Epithelial cell of proximal tubule (primary cell): ENCODE data around the gene KNSTRN. TPM values are rescaled to one million over a fixed set of nuclear protein-coding genes. Genes with fewer than 3 reads are reported as not detected.

Source experiments
- DNase-seq: peaks from one replicate; pipeline ENCODE4 v3.0.0-alpha.2; 2011; ENCODE audit warnings: low read depth
- H3K4me3 ChIP-seq: 2 replicates; pipeline ENCODE4 v1.5.1; 2011; ENCODE audit warnings: low read depth, mild to moderate bottlenecking, low read length
- total RNA-seq: library from RNA; depleted of rRNA; stranded (reverse); fragments of >200 nt; gene quantifications from 2 replicates; pipeline ENCODE4 v1.2.3, GENCODE V29; 2015
- TF ChIP-seq, protein P1 (sequence below): conservative IDR thresholded peaks from 2 replicates; pipeline ENCODE4 v1.5.1; 2012; ENCODE audit warnings: low read depth, mild to moderate bottlenecking, low read length

Gene KNSTRN
- total RNA-seq, 1 donor from 2014 or later, result 54.7 TPM

GRCh38 chr15:40337597-40337996, 44.9 kb upstream of the KNSTRN start:
- no peak for DNase-seq
- TF ChIP-seq, protein P1, sequence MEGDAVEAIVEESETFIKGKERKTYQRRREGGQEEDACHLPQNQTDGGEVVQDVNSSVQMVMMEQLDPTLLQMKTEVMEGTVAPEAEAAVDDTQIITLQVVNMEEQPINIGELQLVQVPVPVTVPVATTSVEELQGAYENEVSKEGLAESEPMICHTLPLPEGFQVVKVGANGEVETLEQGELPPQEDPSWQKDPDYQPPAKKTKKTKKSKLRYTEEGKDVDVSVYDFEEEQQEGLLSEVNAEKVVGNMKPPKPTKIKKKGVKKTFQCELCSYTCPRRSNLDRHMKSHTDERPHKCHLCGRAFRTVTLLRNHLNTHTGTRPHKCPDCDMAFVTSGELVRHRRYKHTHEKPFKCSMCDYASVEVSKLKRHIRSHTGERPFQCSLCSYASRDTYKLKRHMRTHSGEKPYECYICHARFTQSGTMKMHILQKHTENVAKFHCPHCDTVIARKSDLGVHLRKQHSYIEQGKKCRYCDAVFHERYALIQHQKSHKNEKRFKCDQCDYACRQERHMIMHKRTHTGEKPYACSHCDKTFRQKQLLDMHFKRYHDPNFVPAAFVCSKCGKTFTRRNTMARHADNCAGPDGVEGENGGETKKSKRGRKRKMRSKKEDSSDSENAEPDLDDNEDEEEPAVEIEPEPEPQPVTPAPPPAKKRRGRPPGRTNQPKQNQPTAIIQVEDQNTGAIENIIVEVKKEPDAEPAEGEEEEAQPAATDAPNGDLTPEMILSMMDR, result no peak
- H3K4me3 ChIP-seq, result no peak overlapping the region

DNA sequence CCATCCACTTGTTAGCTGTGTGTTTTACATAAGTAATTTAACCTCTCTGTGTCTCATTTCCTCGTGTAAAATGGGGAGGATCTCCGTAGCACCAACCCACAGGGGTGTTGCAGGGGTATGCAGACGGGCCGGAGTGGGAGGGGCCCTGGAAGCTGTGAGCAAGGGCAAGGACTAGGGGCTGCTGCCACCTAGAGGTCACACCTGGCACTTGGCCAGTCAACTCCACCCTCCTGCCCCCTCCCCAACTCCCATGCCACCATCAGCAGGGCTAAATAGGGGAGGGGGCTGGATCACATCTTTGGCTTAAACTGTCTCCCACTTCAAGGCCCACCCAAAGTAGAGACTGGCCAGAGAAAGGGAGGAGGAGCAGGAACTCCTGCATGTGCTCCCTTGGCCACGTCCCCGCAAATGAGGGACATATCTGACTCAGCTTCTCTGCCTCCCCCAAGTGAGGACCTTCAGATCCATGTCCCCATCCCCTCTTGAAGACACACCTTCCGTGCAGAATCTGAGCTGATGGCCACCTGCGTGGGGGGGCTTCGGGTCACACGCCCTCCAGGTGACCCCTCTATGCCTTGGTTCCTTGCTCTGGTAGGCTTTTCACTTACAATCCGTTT, 44.4 kb upstream of the KNSTRN start:
- peak overlapping the region; percentile 12 for H3K4me3 ChIP-seq
- DNase-seq, result no peak
- TF ChIP-seq, protein P1, result peak; percentile 80

DNA sequence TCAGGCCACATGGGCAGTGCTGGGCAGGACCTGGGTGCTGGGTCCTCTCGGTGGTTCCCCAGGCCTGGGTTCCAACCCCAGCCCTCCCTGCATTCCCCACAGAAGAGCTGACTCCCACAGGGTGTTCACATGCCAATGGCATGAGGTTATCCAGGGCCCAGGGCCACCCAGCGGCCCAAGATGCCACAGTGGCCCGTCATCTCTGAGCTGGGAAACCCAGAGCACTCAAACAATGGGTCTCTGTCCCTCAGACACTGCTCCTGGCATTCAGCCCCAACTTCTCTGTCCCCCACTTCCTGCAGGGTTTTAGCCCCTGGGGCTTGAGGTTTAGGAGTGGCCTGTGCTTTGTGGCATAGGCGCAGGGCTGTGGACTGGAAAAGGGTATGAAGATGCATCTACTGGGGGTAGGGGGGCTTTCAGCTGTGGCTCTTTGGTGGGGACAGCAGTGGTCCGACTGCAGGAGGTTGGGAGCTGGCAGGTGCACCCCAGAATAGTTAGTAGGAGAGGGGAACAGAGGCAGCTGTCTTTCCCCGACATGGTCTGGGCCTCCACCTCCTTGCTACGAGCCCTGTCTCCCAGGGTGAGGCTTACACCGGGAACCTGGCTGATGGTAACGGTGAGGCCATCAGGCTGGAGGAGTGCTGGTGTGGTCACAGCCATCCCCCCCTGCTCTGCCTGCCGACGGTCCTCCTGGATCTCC, 43.5 kb upstream of the KNSTRN start:
- TF ChIP-seq, protein P1, result no peak
- peak; percentile 45 for DNase-seq
- peak overlapping the region; percentile 65 for H3K4me3 ChIP-seq

DNA sequence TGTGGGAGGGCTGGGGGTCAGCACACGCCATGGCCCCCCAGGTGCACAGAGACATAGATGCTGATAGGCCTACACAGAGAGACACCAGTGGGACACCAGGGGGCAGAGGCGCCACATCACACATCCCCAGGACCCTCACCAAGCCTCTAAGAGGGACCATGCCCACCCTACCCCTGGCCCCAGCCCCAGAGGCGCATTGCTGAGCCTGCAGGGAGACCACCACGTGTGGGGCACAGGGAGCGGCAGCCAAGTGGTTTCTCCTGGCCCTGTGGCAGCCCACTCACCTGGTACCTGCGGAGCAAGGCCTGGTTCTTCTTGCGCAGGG, 42.9 kb upstream of the KNSTRN start:
- no peak for DNase-seq
- TF ChIP-seq, protein P1, result peak; percentile 22
- peak overlapping the region; percentile 65 for H3K4me3 ChIP-seq

DNA sequence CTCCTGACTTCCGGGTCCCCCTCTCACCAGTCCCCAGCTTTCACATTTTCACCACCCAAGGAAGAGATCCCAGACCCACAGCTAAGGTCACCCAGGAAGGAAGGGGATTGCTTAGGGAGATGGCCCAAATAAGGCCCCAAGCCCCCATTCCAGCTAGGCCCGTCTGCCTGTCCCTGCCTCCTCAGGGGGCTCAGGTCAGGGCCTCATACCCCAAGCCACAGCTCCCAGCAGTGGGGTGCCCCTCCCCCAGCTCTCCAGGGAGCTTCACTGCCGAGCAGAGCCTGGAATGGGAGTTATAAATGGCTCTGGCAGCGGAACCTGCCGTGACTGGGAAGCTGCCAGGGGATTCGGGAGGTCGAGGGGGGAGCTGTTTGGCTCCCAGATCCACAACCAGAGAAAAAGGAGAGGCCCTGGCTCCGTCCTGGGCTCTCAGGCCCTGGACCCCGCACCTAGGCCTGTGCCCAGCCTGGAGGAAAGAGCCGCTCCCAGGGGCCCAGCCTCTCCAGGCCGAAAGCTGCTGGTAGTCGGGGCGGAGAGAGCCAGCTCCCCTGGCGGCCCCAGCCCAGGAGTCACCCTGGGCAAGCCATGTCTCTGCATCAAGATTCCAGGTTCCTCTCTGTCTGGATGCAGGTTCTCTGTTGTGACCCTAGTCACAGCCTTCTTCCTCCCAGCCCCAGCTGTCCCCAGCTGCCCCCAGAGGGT, 42.3 kb upstream of the KNSTRN start:
- peak overlapping the region; percentile 65 for H3K4me3 ChIP-seq
- TF ChIP-seq, protein P1, result no peak
- no peak for DNase-seq

- TF ChIP-seq, protein P1, result no peak
- DNase-seq, result no peak
- H3K4me3 ChIP-seq, result peak within 1 kb of the TSS; percentile 65
Observed at GRCh38 chr15:40340740-40341400, 41.7 kb upstream of the KNSTRN start, which contains the start of gene CCDC9B. CCDC9B (minus strand) TSS chr15:40340939; CDS start chr15:40340819, 120 bp downstream.
